NCI-H2081 (cell line): ENCODE measurements around the gene RTN4.

ENCODE experiments used
- DNase-seq, 2 experiments: peaks; one replicate each; lab custom pipeline; 2025; lab: John Stamatoyannopoulos, UW

RTN4 gene

DNA sequence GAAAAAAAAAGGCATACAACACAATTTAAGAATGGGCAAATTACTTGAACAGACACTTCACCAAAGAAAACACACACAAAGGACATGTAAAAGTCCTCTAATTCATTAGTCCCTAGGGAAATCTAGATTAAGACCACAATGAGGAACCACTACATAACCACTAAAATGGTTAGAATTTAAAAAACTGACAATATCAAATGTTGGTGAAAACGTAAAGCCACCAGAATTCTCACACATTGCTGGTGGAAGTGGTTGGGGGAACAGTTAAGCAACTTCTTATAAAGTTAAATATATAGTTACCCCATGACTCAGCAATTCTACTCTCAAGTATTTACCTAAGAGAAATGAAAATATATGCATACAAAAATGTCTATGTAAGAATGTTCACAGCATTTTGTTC, 11.8 kb downstream of the RTN4 start:
- DNase-seq, result no peak

DNA sequence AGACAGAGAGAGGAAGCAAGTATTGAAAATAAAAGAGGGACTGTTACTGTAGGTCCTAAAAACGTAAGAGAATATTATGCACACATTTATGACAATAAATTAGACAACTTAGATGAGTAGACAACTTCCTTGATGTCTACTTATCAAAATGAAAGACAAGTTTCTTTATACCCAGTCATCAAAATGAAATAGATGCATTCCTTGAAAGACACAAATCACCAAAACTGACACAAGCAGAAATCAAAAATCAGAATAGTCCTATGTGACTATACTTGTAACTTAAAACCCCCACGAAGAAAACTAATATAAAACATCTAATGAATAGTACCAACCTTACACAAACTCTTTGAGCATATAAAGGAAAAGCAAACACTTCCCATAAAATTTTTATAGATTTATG, 14.5 kb downstream of the RTN4 start:
- DNase-seq, result no peak

DNA sequence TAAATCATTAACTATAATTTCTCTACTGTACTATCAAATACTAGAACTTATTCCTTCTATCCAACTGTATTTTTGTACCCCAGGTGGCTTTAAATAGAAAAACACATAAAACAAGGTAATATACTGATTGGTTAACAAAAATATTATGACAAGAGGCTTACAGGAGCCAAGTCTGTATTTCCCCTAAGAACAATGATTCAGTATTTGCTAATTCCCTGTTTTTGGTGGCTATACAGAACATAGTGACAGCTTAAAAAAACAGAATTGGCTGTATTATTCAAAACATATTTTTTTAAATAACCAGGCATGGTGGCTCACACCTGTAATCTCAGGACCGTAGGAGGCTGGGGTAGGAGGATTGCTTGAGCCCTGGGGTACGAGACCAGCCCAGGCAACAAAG, 16.3 kb downstream of the RTN4 start:
- no peak for DNase-seq

DNA sequence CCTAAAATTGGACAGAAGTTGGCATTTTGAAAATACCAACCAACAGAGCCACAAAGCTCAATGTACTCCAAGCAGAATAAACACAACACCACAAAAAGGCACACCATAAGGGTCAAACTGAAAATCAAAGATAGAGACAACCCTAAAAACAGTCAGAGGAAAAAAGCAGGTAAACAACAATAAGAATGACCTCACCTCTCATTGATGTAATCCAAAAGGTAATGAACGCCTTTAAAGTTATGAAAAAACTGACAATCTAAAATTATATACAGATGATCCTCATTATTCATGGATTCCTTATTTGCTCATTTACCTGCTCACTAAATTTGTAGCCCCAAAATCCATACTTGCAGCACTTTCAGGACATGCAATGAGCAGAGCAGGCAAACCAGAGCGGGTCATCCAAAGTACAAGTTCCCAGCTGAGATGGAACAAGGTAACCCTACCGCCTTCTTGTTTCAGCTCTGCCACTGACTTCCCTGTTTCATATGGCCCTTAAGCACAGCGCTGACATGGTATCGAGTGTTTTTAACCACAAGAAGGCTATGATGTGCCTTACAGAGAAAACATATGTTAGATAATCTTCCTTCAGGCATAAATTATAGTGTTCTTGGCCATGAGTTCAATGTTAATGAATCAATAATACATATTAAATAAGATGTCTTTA, 17.0 kb downstream of the RTN4 start:
- DNase-seq, result no peak

DNA sequence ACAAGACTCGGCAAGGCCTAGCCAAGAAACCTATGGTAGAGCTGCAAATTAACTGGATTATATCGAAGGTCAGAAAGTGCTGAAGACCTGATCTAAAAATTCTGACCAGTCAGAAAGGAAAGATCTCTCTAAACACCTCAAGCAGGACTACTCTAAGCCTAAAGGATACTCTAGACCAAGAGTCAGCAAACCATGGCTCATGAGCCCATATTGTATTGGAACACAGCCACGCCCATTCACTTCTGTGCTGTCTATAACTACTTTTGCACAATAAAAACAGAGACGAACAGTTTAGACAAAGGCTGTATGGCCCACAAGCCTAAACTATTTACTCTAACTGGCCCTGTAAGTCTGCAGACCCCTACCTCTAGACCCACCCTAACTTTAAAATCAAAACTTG, 18.7 kb downstream of the RTN4 start:
- DNase-seq, result no peak

DNA sequence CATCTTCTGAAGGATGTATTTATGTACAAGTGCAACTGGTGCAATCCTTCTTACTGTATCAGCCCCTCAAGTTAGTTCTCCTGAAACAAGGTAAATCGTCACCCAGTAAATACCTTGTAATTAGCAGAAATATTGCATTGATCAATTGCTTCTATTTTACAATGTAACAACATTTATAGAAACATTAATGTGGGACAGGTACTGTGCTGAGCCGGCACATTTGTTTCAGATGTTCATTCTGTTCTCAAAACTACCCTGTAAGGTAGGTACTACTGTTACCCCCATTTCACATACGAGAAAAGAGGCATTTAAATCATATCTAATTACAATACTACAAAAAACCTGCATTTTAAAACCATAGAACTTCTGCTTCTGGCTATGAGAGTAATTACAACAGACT, 19.5 kb downstream of the RTN4 start:
- DNase-seq, result no peak

DNA sequence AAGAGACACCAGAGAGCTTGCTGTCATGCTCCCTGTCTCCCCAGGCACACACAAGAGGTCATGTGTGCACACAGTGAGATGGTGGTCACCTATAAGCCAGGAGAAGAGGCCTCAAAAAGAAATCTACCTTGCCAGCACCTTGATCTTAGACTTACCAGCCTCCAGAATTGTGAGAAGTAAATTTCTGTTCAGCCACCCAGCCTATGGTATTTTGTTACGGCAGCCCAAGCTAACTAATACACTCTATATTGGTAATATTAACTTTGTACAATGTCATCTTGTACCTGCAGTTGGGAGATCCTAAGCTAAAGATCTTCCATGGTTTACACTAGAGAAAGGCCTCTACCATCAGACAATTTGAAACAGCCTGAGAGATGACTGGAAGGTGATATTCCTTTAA, 21.2 kb downstream of the RTN4 start:
- DNase-seq, result no peak

DNA sequence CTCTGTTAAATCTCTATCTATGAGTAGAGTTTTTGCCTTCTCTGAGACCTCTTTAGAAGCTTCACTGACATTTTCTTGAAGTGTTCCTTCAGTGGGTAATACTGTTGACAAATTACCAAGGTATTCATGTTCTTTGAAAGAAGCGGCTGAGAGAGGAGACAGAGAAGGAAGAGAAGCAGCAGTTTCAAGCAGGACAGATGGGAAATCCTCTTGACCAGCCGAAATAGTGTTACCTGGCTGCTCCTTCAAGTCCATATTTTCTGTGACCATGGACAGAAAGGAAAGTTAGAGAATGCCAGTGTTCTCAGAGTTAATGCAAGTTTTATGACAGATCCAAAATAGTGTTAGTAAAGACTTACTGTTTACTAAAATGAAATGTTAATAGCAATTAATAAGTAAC, 23.0 kb downstream of the RTN4 start:
- DNase-seq, result no peak

DNA sequence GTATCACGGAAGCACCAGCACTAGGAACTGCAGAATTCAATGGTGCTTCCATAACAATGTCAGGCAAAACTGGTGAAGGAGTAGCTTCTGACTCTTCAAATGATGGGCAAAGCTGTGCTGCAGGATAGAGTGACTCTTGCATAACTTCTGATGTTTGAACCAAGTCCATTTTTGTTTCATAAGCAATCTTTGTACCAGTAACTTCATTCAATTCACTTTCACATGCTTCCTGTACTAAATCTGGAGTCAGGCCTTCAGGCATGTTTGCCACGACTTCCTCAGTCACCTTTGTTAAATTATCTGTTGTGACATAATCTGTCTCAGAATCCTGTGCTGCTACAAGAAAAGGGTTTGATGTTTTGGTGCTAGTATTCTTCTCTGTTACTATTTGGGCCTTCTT, 24.0 kb downstream of the RTN4 start:
- no peak for DNase-seq

DNA sequence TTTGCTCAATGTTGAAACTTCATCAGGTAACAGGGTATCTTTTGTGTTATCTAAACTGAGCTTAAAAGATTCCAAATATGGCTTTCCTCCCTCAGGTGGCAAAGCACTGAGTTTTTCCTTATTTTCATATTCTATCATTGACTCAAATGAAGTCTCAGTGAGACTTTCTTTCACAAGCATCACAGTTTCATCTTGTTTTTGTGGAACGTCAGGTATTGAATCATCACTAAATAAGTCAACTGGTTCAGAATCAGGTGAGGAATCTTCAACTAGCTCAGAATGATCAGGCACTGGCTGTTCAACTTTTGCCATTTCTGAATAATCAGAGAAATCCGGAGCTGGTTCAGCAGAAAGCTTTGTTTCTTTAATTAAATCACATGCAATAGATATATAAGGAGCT, 24.6 kb downstream of the RTN4 start:
- no peak for DNase-seq

DNA sequence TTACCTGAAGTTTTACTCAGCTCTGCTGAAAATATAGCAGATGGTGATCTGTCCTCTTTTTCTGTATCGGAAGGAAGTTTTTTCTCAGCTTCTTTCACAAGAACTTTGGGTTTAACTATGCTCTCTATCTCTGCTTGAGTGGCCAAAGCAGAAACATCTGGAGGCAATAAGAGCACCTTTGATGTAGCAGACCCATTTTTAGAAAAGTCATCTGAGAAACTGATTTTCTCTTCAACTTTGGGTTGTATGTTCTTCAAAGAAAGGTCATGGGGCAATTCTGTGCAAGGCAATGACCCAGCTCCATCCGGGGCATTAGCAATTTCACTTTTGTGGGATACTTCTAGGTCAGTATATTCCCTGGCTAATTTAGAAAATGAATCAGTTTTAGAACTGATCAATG, 25.2 kb downstream of the RTN4 start:
- DNase-seq, result no peak

DNA sequence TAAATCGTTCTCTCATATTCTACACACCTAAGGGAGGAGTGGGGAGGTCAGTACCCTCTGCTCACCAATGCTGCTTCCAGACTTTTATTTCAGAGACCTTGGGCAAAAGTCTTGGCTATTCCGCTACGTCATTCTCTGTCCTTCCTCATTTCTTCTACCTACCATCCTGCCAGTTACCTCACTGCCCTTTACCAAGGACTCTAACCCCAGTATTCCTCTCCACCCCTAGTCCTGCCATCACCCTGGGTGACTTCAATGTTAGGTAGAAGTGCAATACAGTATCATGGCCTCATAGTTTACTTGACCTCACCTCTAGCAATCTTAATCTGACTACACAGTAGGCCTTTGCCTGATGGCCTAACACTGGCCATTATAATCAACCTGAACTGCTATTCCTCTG, 27.8 kb downstream of the RTN4 start:
- no peak for DNase-seq

DNA sequence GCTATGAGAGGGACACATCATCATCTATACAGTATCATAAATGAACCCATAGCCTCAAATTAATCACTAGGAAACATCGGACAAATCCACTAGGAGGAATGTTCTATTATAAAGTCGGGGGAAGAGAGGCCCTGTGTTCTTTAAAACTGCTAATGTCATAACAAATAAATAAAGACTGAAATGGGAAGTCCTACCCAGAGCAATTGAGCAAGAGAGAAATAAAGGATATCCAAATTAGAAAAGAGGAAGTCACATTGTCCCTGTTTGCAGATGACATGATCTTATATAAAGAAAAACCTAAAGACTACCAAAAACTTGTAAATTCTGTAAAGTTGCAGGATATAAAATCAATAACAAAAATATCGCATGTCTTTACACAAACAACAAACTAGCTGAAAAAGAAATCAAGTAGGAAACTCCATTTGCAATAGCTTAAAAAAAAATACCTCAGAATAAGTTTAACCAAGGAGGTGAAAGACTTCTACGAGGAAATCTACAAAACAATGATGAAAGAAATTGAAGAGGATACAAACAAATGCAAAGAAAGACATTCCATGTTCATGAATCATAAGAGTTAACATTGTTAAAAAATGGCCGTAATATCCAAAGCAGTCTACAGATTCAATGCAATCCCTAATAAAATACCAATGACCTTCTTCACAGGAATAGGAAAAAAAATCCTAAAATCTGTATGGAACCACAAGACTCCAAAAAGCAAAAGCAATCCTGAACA, 30.6 kb downstream of the RTN4 start:
- DNase-seq, result no peak

DNA sequence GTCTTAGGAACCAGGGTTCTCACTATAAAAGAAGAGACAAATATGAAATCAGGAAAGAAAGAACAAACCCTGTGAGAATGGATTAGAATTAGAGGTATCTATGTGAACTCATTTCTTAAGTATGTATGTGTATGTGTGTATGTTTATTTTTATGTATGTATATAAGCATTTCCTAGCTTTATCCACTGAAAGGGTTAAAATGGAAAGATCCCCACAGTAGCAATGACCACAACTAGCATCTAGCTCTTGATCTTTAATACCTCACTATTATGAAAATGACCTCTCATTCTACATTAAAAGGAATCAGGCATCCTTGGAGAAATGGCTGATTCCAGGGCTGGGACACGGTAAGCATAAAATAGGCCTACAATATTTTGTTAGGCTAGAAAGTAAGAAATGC, 31.6 kb downstream of the RTN4 start:
- no peak for DNase-seq

DNA sequence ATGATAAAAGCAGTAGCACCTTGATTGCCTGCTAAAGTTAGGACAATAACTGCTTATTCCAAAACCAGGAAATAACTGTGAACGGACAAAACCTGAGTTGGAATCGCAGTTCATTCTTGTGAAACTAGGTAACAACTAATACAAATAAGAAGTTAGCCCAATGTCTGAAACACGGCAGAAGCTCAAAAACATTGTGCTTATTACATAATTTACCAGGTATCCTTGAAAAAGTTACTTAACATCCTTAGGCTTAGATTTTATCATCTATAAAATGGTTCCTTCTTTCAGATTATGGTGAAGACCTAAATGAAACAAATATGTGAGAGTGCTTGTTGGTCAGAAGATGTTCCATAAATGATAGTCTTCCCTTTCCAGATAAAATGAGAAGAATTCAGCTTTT, 32.4 kb downstream of the RTN4 start:
- DNase-seq, result no peak

DNA sequence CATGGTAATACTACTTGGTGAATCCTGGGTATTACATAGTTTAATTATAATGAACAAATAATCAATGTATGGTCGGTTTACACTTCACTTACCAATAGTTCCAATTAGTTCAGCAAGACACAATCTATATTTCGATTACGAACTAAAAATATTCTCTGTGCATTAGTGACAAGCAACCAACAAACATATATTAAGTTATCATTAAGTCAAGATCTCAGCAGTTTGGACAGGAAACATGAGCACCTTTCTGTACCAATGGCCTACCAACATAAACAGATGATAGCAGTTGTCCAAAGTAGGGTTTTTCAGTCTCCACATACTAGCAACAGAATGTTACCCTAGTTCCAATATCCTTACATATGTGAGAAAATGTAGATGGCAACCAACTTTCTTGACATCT, 32.8 kb downstream of the RTN4 start:
- no peak for DNase-seq

DNA sequence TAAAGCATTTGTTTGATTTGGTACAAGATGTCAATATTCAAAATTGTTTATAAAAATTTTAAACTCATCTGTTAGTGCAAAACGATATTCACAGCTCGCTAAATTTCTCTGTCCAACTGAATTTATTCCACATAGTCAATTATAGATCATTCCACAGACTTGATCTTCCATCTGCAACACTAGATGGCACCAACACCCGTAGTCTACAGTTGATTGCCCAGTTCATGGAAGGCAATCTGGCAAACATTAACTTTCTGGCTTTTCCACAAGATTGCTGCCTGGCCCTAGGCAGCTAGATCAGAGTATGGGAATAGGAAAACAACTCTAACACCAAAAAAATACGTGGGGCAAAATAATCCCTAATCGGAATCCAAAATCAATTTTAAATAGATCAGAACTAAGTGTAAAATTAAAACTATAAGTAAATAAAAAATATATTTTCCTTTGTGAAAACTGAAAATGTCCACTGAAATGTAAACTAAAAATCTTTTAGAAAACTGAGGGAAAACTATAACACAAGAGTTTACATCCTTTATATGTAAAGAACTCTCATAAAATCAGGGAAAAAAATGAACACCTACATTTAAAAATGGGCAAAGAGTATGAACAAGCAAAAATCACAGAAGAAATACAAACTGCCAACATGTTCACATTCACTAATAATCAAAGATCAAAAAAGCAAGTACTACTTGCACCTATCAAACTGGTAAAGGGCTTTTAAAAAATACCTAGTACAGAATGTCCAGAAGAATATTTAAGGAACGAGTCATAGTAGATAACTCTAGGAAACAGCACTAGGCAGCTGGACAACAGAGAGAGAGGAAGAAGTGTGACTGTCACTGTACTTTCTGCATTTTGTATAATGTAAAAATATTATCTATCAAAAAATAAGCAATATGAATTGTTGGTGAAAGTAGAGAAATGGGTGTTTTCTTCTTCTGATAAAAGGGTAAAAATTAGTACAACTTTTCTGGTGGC, 35.0 kb downstream of the RTN4 start:
- peak; percentile 50 to 73 for DNase-seq

DNA sequence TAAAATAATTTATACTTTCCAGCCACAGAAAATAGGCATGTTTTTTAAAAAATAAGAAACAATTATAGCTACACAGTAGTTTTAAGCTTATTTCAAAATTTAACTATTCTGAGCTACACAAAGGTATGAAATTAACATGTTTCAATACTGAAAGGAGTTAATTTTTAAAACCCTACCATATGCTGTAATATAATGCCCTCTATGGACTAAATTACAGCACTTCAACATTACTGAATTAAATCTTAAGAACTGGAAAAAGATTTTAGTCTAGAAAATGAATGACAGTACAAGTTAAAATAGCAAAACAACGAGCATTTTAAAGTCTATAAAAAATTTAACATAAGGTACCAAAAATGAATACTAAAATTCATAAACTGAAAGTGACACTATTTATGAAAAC, 36.3 kb downstream of the RTN4 start:
- DNase-seq, result no peak

DNA sequence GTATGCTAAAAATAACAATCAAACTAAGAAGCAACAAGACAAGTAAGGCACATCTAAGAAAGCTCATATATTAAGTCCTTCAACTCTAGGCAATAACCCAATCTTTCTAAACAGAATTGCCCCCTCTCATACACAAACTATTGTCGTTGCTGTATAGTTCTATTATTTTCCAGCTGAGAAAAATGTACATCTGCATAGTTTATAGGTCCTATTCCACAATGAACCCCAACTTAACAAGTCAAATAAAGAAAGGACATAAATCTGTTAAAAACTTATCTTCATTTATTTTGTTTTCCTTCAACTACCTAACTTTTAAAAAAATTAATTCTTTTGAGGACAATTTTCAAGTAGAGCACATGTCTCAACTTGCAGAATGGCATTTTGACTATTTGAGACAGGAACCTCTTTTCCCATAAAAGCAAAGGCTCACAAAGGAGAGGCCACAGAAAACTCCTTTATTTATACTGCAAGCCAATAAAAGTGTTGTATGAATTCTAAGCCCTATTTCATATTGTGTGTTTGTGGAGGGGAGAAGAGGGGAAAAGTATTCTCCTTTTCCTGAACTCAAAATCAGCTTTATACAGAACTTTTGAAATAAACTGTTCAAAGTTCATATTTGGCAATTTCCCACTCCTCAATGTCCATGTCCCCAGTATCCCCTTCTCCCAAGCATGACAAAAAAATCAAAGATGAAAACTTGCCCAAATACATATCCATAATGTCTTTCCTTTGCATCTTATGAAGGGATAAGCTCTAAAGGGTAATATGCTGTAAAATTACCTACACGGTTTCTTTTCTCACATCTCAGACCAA, 37.4 kb downstream of the RTN4 start:
- DNase-seq, result no peak

DNA sequence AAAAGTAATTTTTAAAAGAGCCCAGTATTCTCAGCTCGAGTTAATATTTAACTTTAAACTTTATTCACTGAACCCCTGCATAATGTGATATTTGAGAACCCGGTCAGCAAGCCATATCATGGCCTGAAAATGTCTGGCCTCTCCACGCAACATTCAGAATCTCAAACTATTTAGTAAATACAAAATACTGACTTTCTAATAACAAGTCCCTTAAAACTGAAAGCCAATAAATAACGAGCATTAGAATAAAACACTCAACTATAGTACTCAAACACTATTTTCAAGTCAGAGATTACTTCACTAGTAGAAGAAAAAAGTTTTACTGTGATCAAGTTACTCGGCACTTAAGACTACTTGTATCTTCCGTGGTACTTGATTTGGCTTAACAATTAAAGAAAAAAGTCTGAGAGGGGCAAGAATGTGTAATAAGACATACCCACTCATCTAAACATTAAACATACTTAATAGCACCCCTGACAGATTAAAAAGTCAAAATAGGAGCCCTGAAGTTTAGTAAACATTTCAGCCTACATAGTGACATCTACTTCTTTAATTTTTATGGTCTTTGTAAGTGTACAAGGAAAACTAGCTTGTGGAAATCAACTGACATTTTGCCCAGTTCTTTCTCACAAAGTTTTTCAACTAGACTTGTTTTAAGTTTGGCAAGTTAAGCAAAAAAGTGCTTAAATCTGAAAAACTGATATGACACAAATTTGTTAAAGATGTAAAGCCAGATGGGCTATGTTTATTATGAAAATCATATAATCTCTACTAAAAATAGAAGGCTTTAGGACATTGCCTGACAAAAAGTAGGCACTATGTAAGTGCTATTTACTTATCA, 38.2 kb downstream of the RTN4 start:
- DNase-seq, result no peak

DNA sequence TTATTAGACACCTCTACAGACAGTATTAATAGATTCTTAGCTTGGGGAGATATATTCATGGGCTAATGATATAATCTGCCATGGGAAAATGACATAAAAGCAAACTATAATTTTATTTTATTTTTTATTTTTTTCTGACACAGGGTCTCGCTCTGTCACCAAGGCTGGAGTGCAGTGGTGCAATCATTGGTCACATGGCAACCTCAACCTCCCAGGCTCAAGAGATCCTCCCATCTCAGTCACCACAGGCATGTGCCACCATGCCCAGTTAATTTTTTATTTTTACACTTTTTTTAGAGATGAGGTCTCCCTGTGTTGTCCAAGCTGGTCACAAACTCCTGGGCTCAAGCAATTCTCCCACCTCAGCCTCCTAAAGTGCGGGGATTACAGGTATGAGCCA, 39.3 kb downstream of the RTN4 start:
- no peak for DNase-seq
